UCSD-AML1 (cell line): ENCODE data around the gene ADD2.
"Not testable (repeated sequence)": the region's sequence is repeated elsewhere in the genome, so short reads cannot be mapped to it uniquely, and the experiment has no call there.

Source experiments
- DNase-seq: peaks from one replicate; lab custom pipeline; 2025; ENCODE audit not compliant: unreplicated experiment; lab: John Stamatoyannopoulos, UW

ADD2 gene, protein sequence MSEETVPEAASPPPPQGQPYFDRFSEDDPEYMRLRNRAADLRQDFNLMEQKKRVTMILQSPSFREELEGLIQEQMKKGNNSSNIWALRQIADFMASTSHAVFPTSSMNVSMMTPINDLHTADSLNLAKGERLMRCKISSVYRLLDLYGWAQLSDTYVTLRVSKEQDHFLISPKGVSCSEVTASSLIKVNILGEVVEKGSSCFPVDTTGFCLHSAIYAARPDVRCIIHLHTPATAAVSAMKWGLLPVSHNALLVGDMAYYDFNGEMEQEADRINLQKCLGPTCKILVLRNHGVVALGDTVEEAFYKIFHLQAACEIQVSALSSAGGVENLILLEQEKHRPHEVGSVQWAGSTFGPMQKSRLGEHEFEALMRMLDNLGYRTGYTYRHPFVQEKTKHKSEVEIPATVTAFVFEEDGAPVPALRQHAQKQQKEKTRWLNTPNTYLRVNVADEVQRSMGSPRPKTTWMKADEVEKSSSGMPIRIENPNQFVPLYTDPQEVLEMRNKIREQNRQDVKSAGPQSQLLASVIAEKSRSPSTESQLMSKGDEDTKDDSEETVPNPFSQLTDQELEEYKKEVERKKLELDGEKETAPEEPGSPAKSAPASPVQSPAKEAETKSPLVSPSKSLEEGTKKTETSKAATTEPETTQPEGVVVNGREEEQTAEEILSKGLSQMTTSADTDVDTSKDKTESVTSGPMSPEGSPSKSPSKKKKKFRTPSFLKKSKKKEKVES

GRCh38 chr2:70767699-70768589 is at the start of gene ADD2:
ADD2 (minus strand) TSS chr2:70768200; CDS start chr2:70706408, 61,792 bp downstream.
- DNase-seq, result no peak

- DNase-seq, result no peak
Measured at GRCh38 chr2:70817284-70817954, 49.4 kb upstream of the ADD2 start.

- DNase-seq, result no peak
Measured at GRCh38 chr2:70816726-70817125, 48.7 kb upstream of the ADD2 start.

GRCh38 chr2:70808983-70809958 is 41.3 kb upstream of the ADD2 start:
- DNase-seq, result no peak

DNA sequence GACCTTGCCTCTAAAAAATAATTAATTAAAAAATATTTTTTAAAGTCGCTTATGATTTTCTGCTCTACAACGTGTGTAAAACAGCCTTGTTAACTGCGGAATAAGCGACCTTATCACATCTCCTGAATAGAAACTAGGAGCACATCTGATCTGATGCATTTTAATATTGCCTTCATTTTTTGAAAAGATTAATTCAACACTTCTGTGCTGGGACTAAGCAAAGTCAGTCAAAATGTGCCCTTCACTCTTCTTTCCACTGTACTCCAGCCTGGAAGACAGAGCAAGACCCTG is 39.8 kb upstream of the ADD2 start:
- DNase-seq, result no peak

DNA sequence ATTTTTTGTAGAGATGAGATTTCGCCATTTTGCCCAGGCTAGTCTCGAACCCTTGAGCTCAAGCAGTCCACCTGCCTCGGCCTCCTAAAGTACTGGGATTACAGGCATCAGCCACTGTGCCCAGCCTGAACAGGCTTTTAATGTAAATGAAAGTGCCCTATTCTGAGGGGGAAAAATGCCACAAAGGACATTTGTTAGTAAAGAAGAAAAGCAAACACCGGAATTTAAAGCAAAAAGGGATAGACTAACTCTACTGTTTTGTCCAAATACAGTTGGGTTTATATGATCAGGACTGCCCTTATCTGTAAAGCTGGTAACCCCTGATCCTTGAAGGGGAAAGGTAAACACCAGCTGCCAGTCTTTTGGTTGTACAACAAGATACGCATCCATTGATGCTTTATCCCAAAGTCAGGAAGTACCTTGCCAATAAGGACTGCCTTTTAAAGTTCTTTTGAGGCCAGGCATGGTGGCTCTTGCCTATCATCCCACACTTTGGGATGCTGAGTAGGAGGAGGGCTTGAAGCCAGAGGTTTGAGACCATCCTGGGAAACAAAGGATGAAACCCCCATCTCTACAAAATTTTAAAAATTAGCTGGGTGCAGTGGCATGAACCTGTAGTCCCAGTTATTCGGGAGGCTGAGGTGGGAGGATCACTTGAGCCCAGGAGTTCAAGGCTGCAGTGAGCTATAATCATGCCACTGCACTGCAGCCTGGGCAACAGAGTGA is 39.3 kb upstream of the ADD2 start:
- DNase-seq, result no peak

- no peak for DNase-seq
Measured at GRCh38 chr2:70806620-70807019, 38.6 kb upstream of the ADD2 start.

DNA sequence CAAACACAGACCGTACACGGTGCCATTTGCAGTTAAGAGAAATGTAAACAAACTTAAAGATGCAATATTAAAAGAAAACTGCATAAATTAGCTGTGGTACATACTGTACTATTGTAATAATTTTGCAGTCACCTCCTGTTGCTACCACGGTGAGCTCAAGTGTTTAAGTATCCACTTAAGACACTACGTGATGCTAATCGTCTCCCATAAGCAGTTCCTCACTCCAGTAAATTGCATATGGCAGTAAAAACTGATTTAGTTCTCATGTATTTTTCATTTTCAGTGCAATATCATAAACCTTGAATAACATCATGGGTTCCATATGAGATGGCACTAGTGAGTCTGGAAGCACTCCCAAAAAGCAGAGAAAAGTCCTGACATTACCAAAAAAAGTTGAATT is 38.0 kb upstream of the ADD2 start:
- DNase-seq, result no peak

DNA sequence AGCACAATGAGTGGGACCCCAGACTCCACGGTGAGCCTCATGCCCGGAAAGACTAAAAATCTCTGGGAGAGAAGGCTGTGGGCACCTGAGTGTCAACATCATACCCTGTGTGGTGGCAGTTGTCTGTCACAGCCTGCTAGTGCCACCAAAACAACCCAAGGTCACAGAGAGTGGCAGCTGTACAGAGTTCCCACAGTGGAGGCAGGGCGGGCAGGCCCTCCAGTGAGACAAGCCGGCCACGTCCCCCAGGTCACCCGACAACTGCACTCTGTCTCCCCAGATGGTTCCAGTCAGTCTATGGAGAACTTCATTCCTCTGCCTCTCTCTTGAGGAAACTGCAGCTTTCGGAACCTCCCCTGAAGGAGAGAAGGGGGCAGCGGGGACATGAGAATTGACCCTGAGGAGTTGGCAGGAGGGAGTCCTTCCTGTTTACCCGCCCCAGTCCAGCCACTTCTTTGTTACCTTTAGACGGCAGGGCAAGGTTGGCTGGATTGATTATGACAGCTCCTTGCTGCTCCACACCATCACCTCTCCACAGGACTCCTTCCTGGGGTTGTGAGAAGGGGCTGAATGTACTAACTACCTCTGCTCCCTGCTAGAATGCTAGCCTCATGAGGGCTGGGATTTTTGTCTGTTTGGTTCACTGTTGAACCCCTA is 33.7 kb upstream of the ADD2 start:
- DNase-seq, result no peak

DNA sequence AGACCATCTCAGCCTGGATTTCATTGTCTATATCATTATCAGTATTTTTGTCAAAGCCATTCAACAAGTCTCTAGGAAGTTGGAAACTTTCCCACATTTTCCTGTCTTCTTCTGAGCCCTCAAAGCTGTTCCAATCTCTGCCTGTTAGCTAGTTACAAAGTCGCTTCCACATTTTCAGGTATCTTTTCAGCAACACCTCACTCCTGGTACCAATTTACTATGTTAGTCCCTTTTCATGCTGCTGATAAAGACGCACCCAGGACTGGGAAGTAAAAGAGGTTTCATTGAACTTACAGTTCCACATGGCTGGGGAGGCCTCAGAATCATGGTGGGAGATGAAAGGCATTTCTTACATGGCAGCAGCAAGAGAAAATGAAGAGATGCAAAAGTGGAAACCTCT is 31.7 kb upstream of the ADD2 start:
- DNase-seq, result no peak

- DNase-seq, result not testable (repeated sequence)
Measured at GRCh38 chr2:70797996-70798395, 30.0 kb upstream of the ADD2 start.

GRCh38 chr2:70797506-70797905 is 29.5 kb upstream of the ADD2 start:
- DNase-seq, result no peak

DNA sequence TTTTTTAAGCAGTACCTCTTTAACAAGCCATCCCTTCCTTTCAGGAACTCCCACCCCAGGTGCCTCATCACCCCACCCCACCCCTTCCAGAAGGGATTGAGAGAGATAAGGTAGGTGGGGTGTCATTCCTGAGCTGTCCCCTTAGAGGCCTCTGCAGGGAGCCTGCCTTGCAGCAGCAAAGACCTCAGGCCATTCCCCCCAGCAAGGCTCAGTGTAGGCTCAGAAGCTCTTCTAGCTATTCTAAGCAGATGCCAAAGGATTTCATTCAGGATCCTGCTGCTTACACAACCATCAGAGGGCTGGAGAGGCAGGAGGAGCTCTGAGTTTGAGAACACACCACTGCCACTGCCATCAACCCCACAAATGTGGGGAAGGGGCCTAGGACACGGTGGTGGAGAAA is 28.3 kb upstream of the ADD2 start:
- DNase-seq, result no peak

GRCh38 chr2:70795164-70795995 is 27.4 kb upstream of the ADD2 start:
- no peak for DNase-seq

- DNase-seq, result no peak
Measured at GRCh38 chr2:70793450-70793849, 25.4 kb upstream of the ADD2 start.

DNA sequence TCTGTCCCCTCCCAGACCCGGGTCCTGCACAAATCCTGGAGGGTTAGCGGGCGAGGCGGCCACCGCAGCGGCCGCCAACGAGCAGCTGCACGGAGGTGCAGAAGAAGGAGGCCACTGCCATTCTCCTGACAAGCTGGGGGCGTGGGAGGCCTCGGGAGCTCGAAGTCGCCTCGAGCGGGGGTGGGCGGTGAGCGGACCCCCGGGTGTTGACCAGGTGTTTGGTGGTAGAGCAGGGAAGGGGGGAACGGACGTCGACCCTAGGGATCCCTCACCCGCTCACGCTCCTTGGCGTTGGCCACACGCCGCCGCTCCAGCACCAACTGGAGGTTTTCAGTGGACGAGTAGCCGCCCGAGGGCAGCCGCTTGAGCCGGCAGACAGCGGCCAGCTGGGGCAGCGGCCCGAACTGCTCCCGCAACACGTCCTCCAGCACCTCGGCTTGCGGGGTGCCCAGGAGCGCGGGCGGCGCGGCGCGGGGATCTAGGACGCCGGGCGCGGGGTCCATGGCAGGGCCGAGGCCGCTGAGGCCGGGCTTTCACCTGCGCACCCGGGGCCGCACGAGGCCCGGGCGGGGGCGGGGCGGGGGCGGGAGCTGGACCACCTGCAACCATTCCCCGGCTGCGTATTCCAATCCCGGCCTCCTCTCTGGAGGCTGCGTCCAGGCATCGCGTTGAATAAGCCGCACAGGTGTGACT is 22.3 kb upstream of the ADD2 start, which contains the start of gene FIGLA:
TSS of gene FIGLA (minus strand) at position 508 of the 693 bp plus-strand sequence. CDS start at position 503, 5 bp downstream.
- no peak for DNase-seq
